Effector memory CD8-positive, alpha-beta T cell (primary cell): ENCODE measurements around the gene EBI3.
"Not testable (repeated sequence)": the region's sequence is repeated elsewhere in the genome, so short reads cannot be mapped to it uniquely, and the experiment has no call there.

ENCODE experiments used
- ATAC-seq: fragments of 150-1000 bp; cut with Tn5 transposase; replicated peaks from 2 replicates; pipeline ENCODE4 v1.10.0; 2021; ENCODE audit warnings: mild to moderate bottlenecking, moderate library complexity
- DNase-seq, 3 experiments: peaks; one replicate each; pipeline ENCODE4 v3.0.0; 2021
- H3K27ac Mint-ChIP-seq, 2 donors: one replicate each; pipeline ENCODE4 v1.8.0; 2022; ENCODE audit warnings: mild to moderate bottlenecking in 2 of 2, mixed read lengths in 2 of 2, moderate library complexity in 2 of 2
- H3K27me3 Mint-ChIP-seq, 2 donors: one replicate each; pipeline ENCODE4 v1.8.0; 2022; ENCODE audit warnings: mixed read lengths in 2 of 2
- H3K36me3 Mint-ChIP-seq: one replicate; pipeline ENCODE4 v1.8.0; 2022; ENCODE audit warnings: mild to moderate bottlenecking, moderate library complexity, mixed read lengths; ENCODE audit not compliant: insufficient read depth
- H3K4me1 Mint-ChIP-seq, 2 donors: one replicate each; pipeline ENCODE4 v1.8.0; 2022; ENCODE audit warnings: low read depth in 2 of 2, mixed read lengths in 2 of 2
- H3K4me3 Mint-ChIP-seq, 2 donors: one replicate each; pipeline ENCODE4 v1.8.0; 2022; ENCODE audit warnings: mild to moderate bottlenecking in 2 of 2, mixed read lengths in 2 of 2, moderate library complexity in 2 of 2
- H3K9me3 Mint-ChIP-seq, 2 donors: one replicate each; pipeline ENCODE4 v1.8.0; 2022; ENCODE audit warnings: mixed read lengths in 2 of 2
- total RNA-seq, 9 experiments: gene quantifications; one replicate each; lab custom pipeline; 2026; lab: John Stamatoyannopoulos, UW

Gene EBI3
- total RNA-seq = 0 to 5.2 (median 0.39) reads per million in 9 experiments

DNA sequence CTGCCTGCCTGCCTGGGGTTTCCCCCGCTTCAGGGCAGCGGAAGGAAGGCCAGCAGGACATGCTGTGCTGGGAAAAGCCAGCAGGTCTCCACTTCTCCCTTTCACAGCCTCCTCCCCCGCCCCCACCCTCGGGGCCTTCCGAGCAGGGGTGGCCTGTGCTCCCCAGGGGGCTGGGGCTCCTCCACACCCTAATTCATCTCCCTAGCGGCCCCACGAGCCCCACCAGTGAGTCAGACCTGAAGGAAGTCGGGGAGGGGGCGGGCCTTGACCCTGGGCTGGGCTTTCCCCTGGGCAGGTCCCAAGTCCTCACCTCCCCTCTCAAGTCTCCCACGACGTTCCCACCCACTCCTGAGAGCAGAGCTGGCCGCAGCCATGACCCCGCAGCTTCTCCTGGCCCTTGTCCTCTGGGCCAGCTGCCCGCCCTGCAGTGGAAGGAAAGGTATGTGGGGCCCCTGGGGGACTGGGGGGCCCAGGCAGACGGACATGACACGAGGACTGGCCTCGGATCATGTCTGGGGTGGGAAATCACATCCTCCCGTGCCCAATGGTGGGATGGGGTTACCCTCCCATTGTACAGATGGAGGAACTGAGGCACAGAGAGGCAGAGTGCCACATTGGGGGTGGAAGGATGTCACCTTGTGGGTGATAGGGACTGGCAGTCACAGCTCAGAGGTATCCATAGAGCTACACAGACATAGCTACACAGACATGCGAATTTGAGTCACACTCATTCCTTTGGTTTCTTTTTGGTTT is at the start of gene EBI3:
Gene EBI3 (plus strand): TSS at position 345 of the 753 bp plus-strand sequence. CDS start 28 bp downstream, at position 373.
- Mint-ChIP-seq H3K27ac (no peak within 1 kb of the TSS), H3K36me3 (peaks cover 3% of the 10 kb centered on the region), H3K27me3 (peaks cover 15 to 22% of the 10 kb centered on the region in 2 donors), H3K4me1 (peaks cover 0 to 5% of the 10 kb centered on the region in 2 donors), H3K4me3 (no peak within 1 kb of the TSS), H3K9me3 (no peaks in the 10 kb centered on the region)
- ATAC-seq = peak; percentile 27
- DNase-seq = no peak

GRCh38 chr19:4181053-4181508 is 48.2 kb upstream of the EBI3 start:
- H3K36me3 Mint-ChIP-seq = peaks cover 23% of the 10 kb centered on the region
- ATAC-seq (no peak), DNase-seq (no peak)
- no peaks in the 10 kb centered on the region for H3K9me3 Mint-ChIP-seq
- peak overlapping the region; percentile 54 to 99 for H3K4me3 Mint-ChIP-seq
- no peaks in the 10 kb centered on the region for H3K27me3 Mint-ChIP-seq
- H3K4me1 Mint-ChIP-seq = peaks cover 21 to 27% of the 10 kb centered on the region in 2 donors
- peak overlapping the region in 1 of 2 donors; percentile 68 for H3K27ac Mint-ChIP-seq

GRCh38 chr19:4182084-4182810 is 47.1 kb upstream of the EBI3 start, which contains the start of the genes ANKRD24 and SIRT6:
Gene ANKRD24, plus strand, starts transcription at chr19:4182689. Its CDS starts 3,737 bp downstream, at chr19:4186426.
Gene SIRT6, minus strand, starts transcription at chr19:4182563. Its CDS starts 24 bp downstream, at chr19:4182539.
- peak; percentile 91 for ATAC-seq
- Mint-ChIP-seq H3K27me3 (peaks cover 0 to under 1% of the 10 kb centered on the region in 2 donors), H3K36me3 (peaks cover 21% of the 10 kb centered on the region), H3K4me3 (peak within 1 kb of the TSS; percentile 99), H3K4me1 (peaks cover 21 to 34% of the 10 kb centered on the region in 2 donors), H3K27ac (peak within 1 kb of the TSS; percentile 97 to 98), H3K9me3 (no peaks in the 10 kb centered on the region)
- DNase-seq = peak; percentile 91 to 95 (median 94)

GRCh38 chr19:4183967-4184717 is 45.2 kb upstream of the EBI3 start:
- H3K4me3 Mint-ChIP-seq = peak overlapping the region; percentile 9 to 51
- H3K27ac Mint-ChIP-seq = no peak overlapping the region
- peaks cover 22% of the 10 kb centered on the region for H3K36me3 Mint-ChIP-seq
- ATAC-seq = no peak
- H3K4me1 Mint-ChIP-seq = peaks cover 21 to 34% of the 10 kb centered on the region in 2 donors
- peaks cover 0 to 6% of the 10 kb centered on the region in 2 donors for H3K27me3 Mint-ChIP-seq
- no peak for DNase-seq
- no peaks in the 10 kb centered on the region for H3K9me3 Mint-ChIP-seq

DNA sequence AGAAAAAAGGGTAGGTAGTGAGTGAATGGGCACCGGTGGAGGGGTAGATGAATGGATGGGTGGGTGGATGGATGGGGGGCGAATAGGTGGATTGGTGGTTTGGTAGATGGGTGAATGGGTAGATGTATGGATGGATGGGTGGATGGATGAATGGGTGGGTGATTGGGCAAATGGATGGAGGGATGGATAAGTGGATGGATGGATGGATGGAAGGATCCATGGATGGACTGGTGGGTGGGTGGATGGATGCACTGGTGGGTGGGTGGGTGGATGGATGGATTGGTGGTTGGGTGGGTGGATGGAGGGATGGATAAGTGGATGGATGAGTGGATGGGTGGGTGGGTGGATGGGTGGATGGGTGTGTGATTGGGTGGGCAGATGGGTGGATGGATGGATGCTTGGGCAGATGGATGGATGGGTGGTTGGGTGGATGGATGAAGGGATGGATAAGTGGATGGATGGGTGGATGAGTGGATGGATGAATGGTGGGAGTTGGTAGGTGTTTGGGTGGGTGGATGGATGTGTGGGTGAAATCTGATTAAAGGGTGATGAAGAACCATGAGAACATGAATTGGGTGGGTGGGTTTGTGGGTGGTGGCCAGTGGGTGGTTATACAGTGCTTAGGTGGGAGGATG is 44.5 kb upstream of the EBI3 start:
- Mint-ChIP-seq H3K27ac (no peak overlapping the region), H3K36me3 (peaks cover 17% of the 10 kb centered on the region), H3K9me3 (no peaks in the 10 kb centered on the region), H3K4me3 (peak overlapping the region in 1 of 2 donors; percentile 51), H3K27me3 (peaks cover 0 to 6% of the 10 kb centered on the region in 2 donors), H3K4me1 (peaks cover 18 to 29% of the 10 kb centered on the region in 2 donors)
- DNase-seq = no peak
- ATAC-seq = no peak

DNA sequence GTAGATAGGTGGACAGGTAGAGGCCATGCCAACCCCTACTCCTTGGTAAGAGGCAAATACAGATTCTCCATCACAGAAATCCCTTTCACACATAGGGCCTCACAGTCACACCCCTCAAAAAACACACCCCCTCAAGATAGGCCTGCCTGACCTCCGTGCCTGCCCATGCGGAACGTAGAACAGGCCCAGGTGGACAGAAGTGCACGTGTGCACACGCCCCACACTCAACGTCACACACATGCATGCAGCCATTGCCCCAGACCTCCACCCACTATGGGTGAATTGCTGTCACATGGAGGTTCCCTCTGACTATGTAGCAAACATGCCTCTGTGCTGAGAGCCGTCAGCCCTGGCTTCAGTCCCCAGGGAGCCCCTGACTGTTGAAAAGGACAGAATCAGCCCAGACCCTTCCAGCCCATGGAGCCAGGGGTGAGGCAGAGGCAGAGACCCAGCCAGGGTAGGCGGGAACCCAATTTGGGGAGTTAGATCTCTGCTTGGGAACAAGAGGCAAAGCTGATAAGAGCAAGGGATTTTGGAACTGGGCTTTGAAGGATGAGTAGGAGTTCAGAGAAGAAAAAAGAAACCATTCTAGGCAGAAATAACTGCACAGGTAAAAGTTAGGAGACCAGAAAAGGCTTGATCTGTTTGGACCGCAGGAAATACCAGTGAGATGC is 43.8 kb upstream of the EBI3 start:
- Mint-ChIP-seq H3K27me3 (peaks cover 0 to 6% of the 10 kb centered on the region in 2 donors), H3K9me3 (no peaks in the 10 kb centered on the region), H3K36me3 (peaks cover 16% of the 10 kb centered on the region), H3K27ac (peak overlapping the region in 1 of 2 donors; percentile 39), H3K4me3 (no peak overlapping the region), H3K4me1 (peaks cover 15 to 26% of the 10 kb centered on the region in 2 donors)
- no peak for DNase-seq
- ATAC-seq = no peak

- Mint-ChIP-seq H3K27me3 (peaks cover 0 to 6% of the 10 kb centered on the region in 2 donors), H3K36me3 (peaks cover 16% of the 10 kb centered on the region), H3K27ac (peak overlapping the region in 1 of 2 donors; percentile 39), H3K4me3 (no peak overlapping the region), H3K4me1 (peaks cover 10 to 21% of the 10 kb centered on the region in 2 donors), H3K9me3 (no peaks in the 10 kb centered on the region)
- DNase-seq (peak; percentile 72 to 80 (median 78)), ATAC-seq (peak; percentile 51)
Measured at GRCh38 chr19:4186087-4186993, 43.0 kb upstream of the EBI3 start.

GRCh38 chr19:4187313-4188122 is 41.8 kb upstream of the EBI3 start:
- H3K27me3 Mint-ChIP-seq = peaks cover 0 to 6% of the 10 kb centered on the region in 2 donors
- no peak overlapping the region for H3K4me3 Mint-ChIP-seq
- no peaks in the 10 kb centered on the region for H3K9me3 Mint-ChIP-seq
- H3K36me3 Mint-ChIP-seq = peaks cover 9% of the 10 kb centered on the region
- no peak overlapping the region for H3K27ac Mint-ChIP-seq
- ATAC-seq (no peak), DNase-seq (no peak)
- H3K4me1 Mint-ChIP-seq = peaks cover 3 to 14% of the 10 kb centered on the region in 2 donors

DNA sequence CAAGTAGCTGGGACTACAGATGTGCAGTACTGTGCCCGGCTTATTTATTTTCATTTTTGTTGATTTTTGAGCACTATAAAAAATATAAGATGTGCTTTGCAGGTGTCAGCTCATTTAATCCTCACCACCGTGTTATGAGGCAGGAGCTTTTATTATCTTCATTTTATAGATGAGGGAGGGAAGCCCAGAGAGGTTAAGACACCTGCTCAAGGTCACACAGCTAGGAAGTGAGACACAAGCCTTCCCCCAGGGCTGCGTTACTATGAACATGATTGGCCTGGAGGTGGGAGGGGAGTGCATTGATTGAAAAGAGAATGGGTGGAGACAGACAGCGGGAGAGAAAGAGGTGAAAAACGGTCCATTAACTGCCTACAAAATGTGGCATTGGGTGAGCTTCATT is 39.7 kb upstream of the EBI3 start:
- H3K9me3 Mint-ChIP-seq = no peaks in the 10 kb centered on the region
- no peak for DNase-seq
- H3K27me3 Mint-ChIP-seq = peaks cover 6 to 24% of the 10 kb centered on the region in 2 donors
- H3K4me3 Mint-ChIP-seq = no peak overlapping the region
- no peak for ATAC-seq
- H3K27ac Mint-ChIP-seq = no peak overlapping the region
- H3K4me1 Mint-ChIP-seq = peaks cover 4 to 7% of the 10 kb centered on the region in 2 donors
- H3K36me3 Mint-ChIP-seq = peaks cover 6% of the 10 kb centered on the region

DNA sequence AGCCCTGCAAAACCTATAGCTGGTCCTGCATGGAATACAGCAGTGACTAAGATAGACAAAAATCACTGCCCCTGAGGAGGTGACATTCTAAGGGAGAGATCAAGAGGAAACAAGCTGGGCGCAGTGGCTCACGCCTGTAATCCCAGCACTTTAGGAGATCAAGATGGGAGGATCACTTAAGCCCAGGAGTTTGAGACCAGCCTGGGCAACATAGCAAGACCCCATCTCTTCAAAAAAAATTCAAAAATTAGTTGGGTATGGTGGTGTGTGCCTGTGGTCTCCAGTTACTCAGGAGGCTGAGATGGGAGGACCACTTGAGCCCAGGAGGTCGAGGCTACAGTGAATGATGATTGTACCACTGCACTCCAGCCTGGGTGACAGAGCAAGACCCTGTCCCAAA is 36.8 kb upstream of the EBI3 start:
- DNase-seq, H3K27ac Mint-ChIP-seq, H3K4me3 Mint-ChIP-seq, H3K36me3 Mint-ChIP-seq, H3K9me3 Mint-ChIP-seq, ATAC-seq: not testable (repeated sequence)
- Mint-ChIP-seq H3K27me3 (peaks cover 21 to 50% of the 10 kb centered on the region in 2 donors), H3K4me1 (peaks cover 6 to 10% of the 10 kb centered on the region in 2 donors)

DNA sequence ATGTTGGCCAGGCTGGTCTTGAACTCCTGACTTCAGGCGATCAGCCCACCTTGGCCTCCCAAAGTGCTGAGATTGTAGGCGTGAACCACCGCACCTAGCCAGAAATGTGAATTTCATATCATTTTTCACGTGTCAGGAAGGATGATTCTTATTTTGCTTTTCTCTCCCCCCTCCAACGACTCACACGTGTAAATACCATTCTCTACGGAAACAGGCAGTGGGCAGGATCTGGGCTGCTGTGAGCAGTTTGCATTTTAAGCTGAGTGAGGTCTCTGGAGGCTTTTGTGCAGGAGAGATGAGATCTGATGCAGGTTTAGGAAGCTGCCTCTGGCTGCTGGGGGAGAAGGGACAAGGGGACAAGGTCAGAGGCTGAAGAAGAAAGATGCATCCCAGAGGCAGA is 35.0 kb upstream of the EBI3 start:
- no peaks in the 10 kb centered on the region for H3K9me3 Mint-ChIP-seq
- H3K4me1 Mint-ChIP-seq = peaks cover 9 to 13% of the 10 kb centered on the region in 2 donors
- no peak for DNase-seq
- H3K36me3 Mint-ChIP-seq = peaks cover 2% of the 10 kb centered on the region
- H3K27me3 Mint-ChIP-seq = peaks cover 35 to 66% of the 10 kb centered on the region in 2 donors
- no peak overlapping the region for H3K27ac Mint-ChIP-seq
- no peak overlapping the region for H3K4me3 Mint-ChIP-seq
- ATAC-seq = no peak
